Bronchial epithelial cell (primary cell): ENCODE measurements around the gene CIITA. TPM values are rescaled to one million over a fixed set of nuclear protein-coding genes. Genes with fewer than 3 reads are reported as not detected.

ENCODE experiments used
- DNase-seq: peaks from one replicate; pipeline ENCODE4 v3.0.0-alpha.2; 2010; ENCODE audit warnings: low read depth
- FAIRE-seq: peaks from 2 replicates; lab custom pipeline; 2011; peaks lifted over from hg19 to GRCh38; lab: Jason Lieb, UNC
- H3K27me3 ChIP-seq: 2 replicates; pipeline ENCODE4 v1.5.1; 2011; ENCODE audit warnings: low read length; ENCODE audit not compliant: control insufficient read depth, insufficient read depth
- H3K36me3 ChIP-seq: 2 replicates; pipeline ENCODE4 v1.5.1; 2011; ENCODE audit warnings: low read length; ENCODE audit not compliant: control insufficient read depth, insufficient read depth
- H3K4me3 ChIP-seq: 2 replicates; pipeline ENCODE4 v1.5.1; 2011; ENCODE audit warnings: mild to moderate bottlenecking, low read depth, low read length, control low read depth
- total RNA-seq: library from RNA; depleted of rRNA; stranded (reverse); fragments of >200 nt; gene quantifications from 2 replicates; pipeline ENCODE4 v1.2.1, GENCODE V29; 2014
- TF ChIP-seq, protein P1 (sequence below): IDR thresholded peaks from 2 replicates; pipeline ENCODE4 v1.5.1; 2011; ENCODE audit warnings: mild to moderate bottlenecking, moderate library complexity, low read length, control low read depth, inconsistent platforms; ENCODE audit not compliant: insufficient read depth, severe bottlenecking

CIITA gene
- total RNA-seq, 1 donor from 2014 or later: not detected

DNA sequence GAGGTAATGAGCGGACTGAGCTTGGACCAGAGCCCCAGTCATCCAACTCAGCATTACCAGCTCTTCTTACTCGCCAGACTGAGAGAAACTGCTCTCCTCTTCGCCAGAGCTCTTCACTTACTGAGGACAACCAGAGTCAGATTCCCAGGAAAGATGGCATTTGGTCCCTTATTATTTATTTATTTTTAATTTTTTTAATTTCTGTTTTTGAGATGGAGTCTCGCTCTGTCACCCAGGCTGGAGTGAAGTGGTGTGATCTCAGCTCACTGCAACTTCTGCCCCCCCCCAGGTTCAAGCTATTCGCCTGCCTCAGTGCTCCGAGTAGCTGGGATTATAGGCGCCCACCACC lies 42.0 kb downstream of the CIITA start:
- FAIRE-seq (no peak), DNase-seq (no peak)
- Histone ChIP-seq H3K4me3 (no peak overlapping the region), H3K36me3 (no peaks in the 10 kb centered on the region), H3K27me3 (no peaks in the 10 kb centered on the region)
- TF ChIP-seq, protein P1, sequence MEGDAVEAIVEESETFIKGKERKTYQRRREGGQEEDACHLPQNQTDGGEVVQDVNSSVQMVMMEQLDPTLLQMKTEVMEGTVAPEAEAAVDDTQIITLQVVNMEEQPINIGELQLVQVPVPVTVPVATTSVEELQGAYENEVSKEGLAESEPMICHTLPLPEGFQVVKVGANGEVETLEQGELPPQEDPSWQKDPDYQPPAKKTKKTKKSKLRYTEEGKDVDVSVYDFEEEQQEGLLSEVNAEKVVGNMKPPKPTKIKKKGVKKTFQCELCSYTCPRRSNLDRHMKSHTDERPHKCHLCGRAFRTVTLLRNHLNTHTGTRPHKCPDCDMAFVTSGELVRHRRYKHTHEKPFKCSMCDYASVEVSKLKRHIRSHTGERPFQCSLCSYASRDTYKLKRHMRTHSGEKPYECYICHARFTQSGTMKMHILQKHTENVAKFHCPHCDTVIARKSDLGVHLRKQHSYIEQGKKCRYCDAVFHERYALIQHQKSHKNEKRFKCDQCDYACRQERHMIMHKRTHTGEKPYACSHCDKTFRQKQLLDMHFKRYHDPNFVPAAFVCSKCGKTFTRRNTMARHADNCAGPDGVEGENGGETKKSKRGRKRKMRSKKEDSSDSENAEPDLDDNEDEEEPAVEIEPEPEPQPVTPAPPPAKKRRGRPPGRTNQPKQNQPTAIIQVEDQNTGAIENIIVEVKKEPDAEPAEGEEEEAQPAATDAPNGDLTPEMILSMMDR: no peak

DNA sequence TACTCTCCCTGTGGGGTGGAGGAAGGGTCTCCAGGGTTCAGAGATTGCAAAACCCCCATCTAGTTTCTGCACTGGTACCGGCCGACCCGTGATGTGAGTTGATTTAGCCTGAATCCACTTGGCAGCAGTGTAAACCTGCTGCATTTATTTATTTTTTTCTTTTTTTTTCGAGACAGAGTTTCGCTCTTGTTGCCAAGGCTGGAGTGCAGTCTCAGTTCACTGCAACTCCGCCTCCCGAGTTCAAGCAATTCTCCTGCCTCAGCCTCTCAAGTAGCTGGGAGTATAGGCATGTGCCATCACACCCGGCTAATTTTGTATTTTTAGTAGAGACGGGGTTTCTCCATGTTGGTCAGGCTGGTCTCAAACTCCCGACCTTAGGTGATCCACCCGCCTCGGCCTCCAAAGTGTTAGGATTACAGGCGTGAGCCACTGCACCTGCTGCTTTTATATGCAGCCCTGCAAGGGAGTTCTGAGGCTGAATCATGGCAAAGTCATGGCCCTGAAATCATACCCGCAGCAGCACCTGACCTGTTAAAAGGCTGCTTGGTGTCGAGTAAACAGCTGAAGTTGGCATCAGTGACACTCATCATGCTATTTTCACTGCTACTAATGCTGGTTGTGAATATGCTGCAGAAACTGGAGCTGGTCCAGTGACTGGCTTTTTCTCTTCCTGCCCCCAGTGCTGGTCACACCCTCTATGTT lies 43.9 kb downstream of the CIITA start:
- no peak overlapping the region for H3K4me3 ChIP-seq
- no peak for DNase-seq

DNA sequence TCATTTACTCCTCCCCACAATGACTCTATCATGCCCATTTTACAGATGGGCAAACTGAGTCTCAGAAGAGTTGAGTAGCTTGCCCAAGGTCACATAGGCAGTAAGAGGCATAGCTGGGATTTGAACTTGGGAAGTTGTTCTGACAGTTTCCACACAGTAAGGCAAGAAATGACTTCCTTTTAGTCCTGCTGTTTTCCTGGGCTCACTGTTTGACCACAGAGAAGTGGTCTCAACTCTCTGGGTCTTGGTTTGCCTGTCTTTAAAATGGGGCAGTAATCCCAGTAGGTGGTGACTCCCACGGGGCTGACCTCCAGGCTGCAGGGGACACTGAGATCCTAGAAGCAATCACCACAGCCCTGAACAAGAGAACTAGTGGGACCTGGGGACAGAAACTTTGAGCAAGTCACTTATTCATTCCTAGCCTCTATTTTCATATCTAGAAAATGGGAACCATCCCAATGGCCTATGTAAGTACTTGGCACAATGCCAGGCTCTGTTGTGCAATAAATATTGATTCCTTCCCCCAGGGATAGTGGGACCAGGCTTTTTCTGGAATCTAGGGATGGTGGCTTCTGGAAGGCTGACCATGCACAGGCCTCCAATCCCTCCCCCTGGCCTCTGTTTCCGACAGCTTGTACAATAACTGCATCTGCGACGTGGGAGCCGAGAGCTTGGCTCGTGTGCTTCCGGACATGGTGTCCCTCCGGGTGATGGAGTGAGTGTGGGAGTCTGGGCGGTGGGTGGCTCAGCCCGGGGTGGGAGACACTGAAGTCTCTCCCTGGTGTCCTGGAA lies 44.7 kb downstream of the CIITA start:
- DNase-seq: no peak
- TF ChIP-seq, protein P1: no peak
- Histone ChIP-seq H3K27me3 (no peaks in the 10 kb centered on the region), H3K36me3 (no peaks in the 10 kb centered on the region), H3K4me3 (no peak overlapping the region)
- no peak for FAIRE-seq

More for the DNA sequence above, 43.9 kb downstream of the CIITA start:
- no peaks in the 10 kb centered on the region for H3K36me3 ChIP-seq
- FAIRE-seq: no peak
- H3K27me3 ChIP-seq: no peaks in the 10 kb centered on the region
- TF ChIP-seq, protein P1: no peak

DNA sequence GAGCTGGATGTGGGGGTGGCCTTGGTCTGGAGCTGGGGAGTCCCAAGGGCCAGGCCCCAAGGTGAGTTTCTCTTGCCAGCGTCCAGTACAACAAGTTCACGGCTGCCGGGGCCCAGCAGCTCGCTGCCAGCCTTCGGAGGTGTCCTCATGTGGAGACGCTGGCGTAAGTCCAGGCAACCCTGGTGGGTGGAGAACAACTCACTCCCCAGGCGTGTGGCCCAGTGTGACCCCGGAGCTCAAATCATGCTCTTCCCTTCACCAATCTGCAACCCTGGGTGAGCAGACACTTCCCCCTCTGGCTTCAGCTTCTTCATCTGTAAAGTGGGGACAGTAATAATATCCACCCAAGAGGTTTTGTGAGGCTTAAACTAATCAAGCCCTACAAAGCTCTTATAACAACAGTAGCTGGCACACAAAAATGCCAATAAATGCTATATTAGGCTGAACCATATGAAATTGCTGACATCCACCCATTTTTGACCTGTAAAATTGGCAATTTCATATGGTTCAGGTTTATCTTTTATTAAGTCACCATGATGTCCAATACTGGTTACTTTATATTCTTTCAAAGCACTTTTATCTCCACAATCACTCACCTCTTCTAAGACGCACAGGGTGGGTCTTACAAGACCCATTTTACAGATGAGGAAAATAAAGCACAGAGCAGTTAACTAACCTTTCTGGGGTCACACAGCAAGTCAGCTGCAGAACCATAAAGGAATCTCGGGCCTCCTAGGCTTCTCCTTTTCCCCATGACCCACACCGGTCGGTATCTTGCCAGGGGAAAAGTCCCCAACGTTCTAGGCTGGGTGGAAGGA lies 45.5 kb downstream of the CIITA start:
- DNase-seq (no peak), FAIRE-seq (no peak)
- Histone ChIP-seq H3K27me3 (no peaks in the 10 kb centered on the region), H3K4me3 (no peak overlapping the region), H3K36me3 (no peaks in the 10 kb centered on the region)
- TF ChIP-seq, protein P1: no peak

DNA sequence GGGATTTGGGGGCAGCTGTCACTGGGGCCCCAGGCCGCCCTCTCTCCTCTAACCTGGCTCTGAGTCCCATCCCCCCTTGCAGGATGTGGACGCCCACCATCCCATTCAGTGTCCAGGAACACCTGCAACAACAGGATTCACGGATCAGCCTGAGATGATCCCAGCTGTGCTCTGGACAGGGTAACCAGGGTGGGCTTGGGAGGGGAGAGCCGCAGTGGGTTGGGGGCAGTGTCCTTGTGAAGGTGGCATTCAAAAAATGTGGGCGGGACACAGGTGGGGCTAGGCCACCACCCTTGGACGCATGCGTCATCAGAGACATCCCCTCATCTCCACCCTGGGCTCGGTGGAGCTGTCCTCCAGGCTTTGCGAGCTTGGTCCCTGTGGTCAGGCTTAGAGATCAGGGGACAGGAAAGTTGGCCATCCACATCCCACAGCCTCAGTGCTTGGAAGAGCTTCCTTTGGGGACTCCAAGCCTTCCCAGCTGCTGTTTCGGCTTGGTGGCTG lies 46.2 kb downstream of the CIITA start:
- H3K27me3 ChIP-seq: no peaks in the 10 kb centered on the region
- no peaks in the 10 kb centered on the region for H3K36me3 ChIP-seq
- no peak for DNase-seq
- H3K4me3 ChIP-seq: no peak overlapping the region
- no peak for FAIRE-seq
- TF ChIP-seq, protein P1: no peak
